PFSK-1 (cell line): ENCODE measurements around the gene VAV2.

Experiments
- POLR2AphosphoS5 ChIP-seq: IDR thresholded peaks from 2 replicates; pipeline ENCODE4 v1.6.1; 2012; ENCODE audit warnings: low read depth, mild to moderate bottlenecking, control low read depth, low read length, moderate library complexity
- TAF1 ChIP-seq: IDR thresholded peaks from 2 replicates; pipeline ENCODE4 v1.6.1; 2012; ENCODE audit warnings: low read length, control low read depth, borderline replicate concordance; ENCODE audit not compliant: insufficient read depth
- TF ChIP-seq, protein P1 (sequence below), 2 experiments: IDR thresholded peaks; 2 replicates each; pipeline versions ENCODE4 v1.6.1 to v1.8.0; 2011 to 2012; ENCODE audit warnings: low read depth in 2 of 2, low read length in 2 of 2, control low read depth in 1 of 2, inconsistent platforms in 1 of 2, mild to moderate bottlenecking in 1 of 2, moderate library complexity in 1 of 2; ENCODE audit not compliant: insufficient read depth in 1 of 2

- TF ChIP-seq POLR2AphosphoS5 = no peak
- no peak for TF ChIP-seq TAF1
- TF ChIP-seq, protein P1, sequence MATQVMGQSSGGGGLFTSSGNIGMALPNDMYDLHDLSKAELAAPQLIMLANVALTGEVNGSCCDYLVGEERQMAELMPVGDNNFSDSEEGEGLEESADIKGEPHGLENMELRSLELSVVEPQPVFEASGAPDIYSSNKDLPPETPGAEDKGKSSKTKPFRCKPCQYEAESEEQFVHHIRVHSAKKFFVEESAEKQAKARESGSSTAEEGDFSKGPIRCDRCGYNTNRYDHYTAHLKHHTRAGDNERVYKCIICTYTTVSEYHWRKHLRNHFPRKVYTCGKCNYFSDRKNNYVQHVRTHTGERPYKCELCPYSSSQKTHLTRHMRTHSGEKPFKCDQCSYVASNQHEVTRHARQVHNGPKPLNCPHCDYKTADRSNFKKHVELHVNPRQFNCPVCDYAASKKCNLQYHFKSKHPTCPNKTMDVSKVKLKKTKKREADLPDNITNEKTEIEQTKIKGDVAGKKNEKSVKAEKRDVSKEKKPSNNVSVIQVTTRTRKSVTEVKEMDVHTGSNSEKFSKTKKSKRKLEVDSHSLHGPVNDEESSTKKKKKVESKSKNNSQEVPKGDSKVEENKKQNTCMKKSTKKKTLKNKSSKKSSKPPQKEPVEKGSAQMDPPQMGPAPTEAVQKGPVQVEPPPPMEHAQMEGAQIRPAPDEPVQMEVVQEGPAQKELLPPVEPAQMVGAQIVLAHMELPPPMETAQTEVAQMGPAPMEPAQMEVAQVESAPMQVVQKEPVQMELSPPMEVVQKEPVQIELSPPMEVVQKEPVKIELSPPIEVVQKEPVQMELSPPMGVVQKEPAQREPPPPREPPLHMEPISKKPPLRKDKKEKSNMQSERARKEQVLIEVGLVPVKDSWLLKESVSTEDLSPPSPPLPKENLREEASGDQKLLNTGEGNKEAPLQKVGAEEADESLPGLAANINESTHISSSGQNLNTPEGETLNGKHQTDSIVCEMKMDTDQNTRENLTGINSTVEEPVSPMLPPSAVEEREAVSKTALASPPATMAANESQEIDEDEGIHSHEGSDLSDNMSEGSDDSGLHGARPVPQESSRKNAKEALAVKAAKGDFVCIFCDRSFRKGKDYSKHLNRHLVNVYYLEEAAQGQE (IDR thresholded peaks at IDR 0.05; ENCODE audit: insufficient read depth in 1 of 2, low read depth in 2 of 2, low read length in 2 of 2) = no peak
Observed at GRCh38 chr9:133960568-133961129, 31.5 kb downstream of the VAV2 start.
